A549 (cell line): ENCODE data around the gene OTOP2. TPM values are rescaled to one million over a fixed set of nuclear protein-coding genes. Genes with fewer than 3 reads are reported as not detected.

Source experiments
- ATAC-seq, 2 experiments: fragments of 200-7000 bp in 1 of 2; fragments of >200 bp in 1 of 2; cut with Nextera tagmentation in 1 of 2; cut with Tn5 transposase in 1 of 2; 3 replicates each; pipeline versions ENCODE4 v1.8.0 to v1.9.1; 2018 to 2020; ENCODE audit warnings: mild to moderate bottlenecking in 1 of 2, moderate library complexity in 1 of 2
- CTCF ChIA-PET: fragments of 300-600 bp; sonication (Branson Sonifier 250); formaldehyde crosslinking; extraction: SDS; loops from one replicate; lab custom pipeline; 2021; ENCODE audit warnings: antibody characterized with exemption, inconsistent platforms; lab: Yijun Ruan, JAX
- POLR2A ChIA-PET: fragments of 350-600 bp; formaldehyde crosslinking; extraction: SDS; loops from one replicate; lab custom pipeline; 2021; ENCODE audit warnings: antibody characterized with exemption, inconsistent platforms; lab: Yijun Ruan, JAX
- DNase-seq, 2 experiments: peaks; one replicate each; pipeline versions ENCODE4 v3.0.0 to v3.0.0-alpha.2; 2011 to 2016; ENCODE audit warnings: low read depth in 1 of 2, low spot score in 1 of 2
- FAIRE-seq: peaks from 2 replicates; lab custom pipeline; 2011; peaks lifted over from hg19 to GRCh38; lab: Jason Lieb, UNC
- H3K27ac ChIP-seq, 2 experiments: fragments of >200 bp; sonication (Bioruptor Twin); formaldehyde crosslinking; 3 replicates each; pipeline ENCODE4 v1.5.1; 2016 to 2017
- H3K4me1 ChIP-seq: fragments of >200 bp; sonication (Bioruptor Twin); formaldehyde crosslinking; 3 replicates; pipeline ENCODE4 v1.6.1; 2016
- H3K4me2 ChIP-seq: fragments of >200 bp; sonication (Bioruptor Twin); formaldehyde crosslinking; 3 replicates; pipeline ENCODE4 v1.6.1; 2016
- H3K4me3 ChIP-seq: fragments of >200 bp; sonication (Bioruptor Twin); formaldehyde crosslinking; 3 replicates; pipeline ENCODE4 v1.5.1; 2016
- H3K9me3 ChIP-seq: fragments of >200 bp; sonication (Bioruptor Twin); formaldehyde crosslinking; 3 replicates; pipeline ENCODE4 v1.6.1; 2016
- CEBPB ChIP-seq, 2 experiments: fragments of >200 bp in 1 of 2; sonication (Bioruptor Twin) in 1 of 2; formaldehyde crosslinking in 1 of 2; IDR thresholded peaks; 2 replicates each; pipeline ENCODE4 v1.6.1; 2012 to 2016
- EHMT2 ChIP-seq: fragments of 200-600 bp; sonication (generic); IDR thresholded peaks from 2 replicates; pipeline ENCODE4 v1.6.1; 2016; ENCODE audit warnings: antibody characterized with exemption, low read depth, mild to moderate bottlenecking, moderate library complexity
- ELK1 ChIP-seq: fragments of 150-350 bp; IDR thresholded peaks from 2 replicates; pipeline ENCODE4 v1.6.1; 2014; ENCODE audit warnings: low read depth, mild to moderate bottlenecking, low read length
- EP300 ChIP-seq, 2 experiments: fragments of >200 bp; sonication (Bioruptor Twin); formaldehyde crosslinking; IDR thresholded peaks; 2 replicates in 1 of 2; 3 replicates in 1 of 2; pipeline ENCODE4 v1.6.1; 2016 to 2017
- FOSB ChIP-seq: fragments of 250-450 bp; sonication (Bioruptor Pico); IDR thresholded peaks from 2 replicates; pipeline ENCODE4 v1.5.0; 2020; ENCODE audit warnings: mild to moderate bottlenecking, moderate library complexity
- HES2 ChIP-seq: fragments of >200 bp; sonication (Bioruptor Twin); formaldehyde crosslinking; IDR thresholded peaks from 2 replicates; pipeline ENCODE4 v1.6.1; 2016
- HEYL ChIP-seq: fragments of 250-450 bp; sonication (Bioruptor Pico); IDR thresholded peaks from 2 replicates; pipeline ENCODE4 v1.8.0; 2021; ENCODE audit warnings: mild to moderate bottlenecking, moderate library complexity
- HMGXB4 ChIP-seq: fragments of 250-450 bp; sonication (Bioruptor Pico); IDR thresholded peaks from 2 replicates; pipeline ENCODE4 v1.5.0; 2021; ENCODE audit warnings: mild to moderate bottlenecking, moderate library complexity, borderline replicate concordance
- HOXB5 ChIP-seq: fragments of 250-450 bp; sonication (Bioruptor Pico); IDR thresholded peaks from 2 replicates; pipeline ENCODE4 v1.5.0; 2020; ENCODE audit warnings: mild to moderate bottlenecking, moderate library complexity
- KDM5A ChIP-seq: fragments of 200-600 bp; sonication (generic); IDR thresholded peaks from 2 replicates; pipeline ENCODE4 v1.6.1; 2016; ENCODE audit warnings: antibody characterized with exemption, mild to moderate bottlenecking
- MYC ChIP-seq: IDR thresholded peaks from 2 replicates; pipeline ENCODE4 v1.6.1; 2012; ENCODE audit warnings: mild to moderate bottlenecking, inconsistent platforms, low read length, improper control_type of control experiment, borderline replicate concordance
- PHF8 ChIP-seq: fragments of 200-600 bp; sonication (generic); IDR thresholded peaks from 2 replicates; pipeline ENCODE4 v1.6.1; 2016; ENCODE audit warnings: low read depth, mild to moderate bottlenecking, antibody characterized with exemption, moderate library complexity, borderline replicate concordance
- RCOR1 ChIP-seq: fragments of 150-350 bp; IDR thresholded peaks from 2 replicates; pipeline ENCODE4 v1.6.1; 2014; ENCODE audit warnings: antibody characterized with exemption, low read length, low read depth
- RFX5 ChIP-seq: fragments of 450-650 bp; IDR thresholded peaks from 2 replicates; pipeline ENCODE4 v1.7.1; 2014; ENCODE audit warnings: antibody characterized with exemption, mild to moderate bottlenecking, moderate library complexity
- RNF2 ChIP-seq: fragments of 200-600 bp; sonication (generic); IDR thresholded peaks from 2 replicates; pipeline ENCODE4 v1.6.1; 2016; ENCODE audit warnings: low read depth, mild to moderate bottlenecking, antibody characterized with exemption, moderate library complexity, borderline replicate concordance
- ZC3H11A ChIP-seq: fragments of 450-650 bp; IDR thresholded peaks from 2 replicates; pipeline ENCODE4 v1.6.1; 2014; ENCODE audit warnings: antibody characterized with exemption, mild to moderate bottlenecking
- WGBS: methylation state at CpG from one replicate; pipeline ENCODE4 v1.1.6; 2017; ENCODE audit errors: missing lambda C conversion rate; 5-methylcytosine and 5-hydroxymethylcytosine counted together
- polyA plus RNA-seq, 4 experiments: library from polyadenylated mRNA; depleted of rRNA in 3 of 4; stranded (reverse); fragments of >200 nt; fragmentation: RNase III in 1 of 4; extraction: RNeasy Plus Mini Kit Qiagen cat#74134 plus additional on column Dnase treatment in 1 of 4; gene quantifications; 2 replicates in 3 of 4; 3 replicates in 1 of 4; pipeline ENCODE4 v1.2.3, GENCODE V29; 2011 to 2017

OTOP2 gene
- polyA plus RNA-seq, 2 of the 4 experiments (the other 2 are of a cell fraction), result 0.06 TPM; not detected in 1

GRCh38 chr17:74916136-74916850, 7.8 kb upstream of the OTOP2 start:
- FAIRE-seq, result no peak
- Histone ChIP-seq H3K27ac (no peak overlapping the region), H3K4me3 (no peak overlapping the region), H3K9me3 (no peaks in the 10 kb centered on the region), H3K4me2 (no peak overlapping the region), H3K4me1 (peaks cover 5% of the 10 kb centered on the region; the same call in 1 of the 3 replicates)
- ATAC-seq, result no peak
- ChIA-PET POLR2A (no interaction called here), CTCF (interaction anchor here (1.0 to 42.0 kb wide), 5 partner anchors 8 to 55 kb away, joined by 3 to 1448 read pairs (median 3); partner anchors contain the start of genes HID1 and OTOP2)
- DNase-seq, result no peak
- TF ChIP-seq HOXB5 (CRISPR knock-in tag) (no peak), HMGXB4 (CRISPR knock-in tag) (no peak)
- WGBS, result 72% methylated on average over 11 of the region's 13 CpGs

GRCh38 chr17:74916851-74917199, 7.2 kb upstream of the OTOP2 start:
- FAIRE-seq (no peak), DNase-seq (no peak), ATAC-seq (no peak)
- peaks cover 5% of the 10 kb centered on the region; the same call in 1 of the 3 replicates for H3K4me1 ChIP-seq
- no peak overlapping the region for H3K4me2 ChIP-seq
- no peak for TF ChIP-seq HMGXB4 (CRISPR knock-in tag)
- TF ChIP-seq HES2, result no peak
- TF ChIP-seq EHMT2, result no peak
- TF ChIP-seq KDM5A, result no peak
- no peak for TF ChIP-seq ELK1
- TF ChIP-seq ZC3H11A, result no peak
- TF ChIP-seq EP300 (IDR thresholded peaks at IDR 0.05), result no peak
- no peak for TF ChIP-seq CEBPB (IDR thresholded peaks at IDR 0.05)
- no peak for TF ChIP-seq PHF8
- no peak overlapping the region for H3K27ac ChIP-seq
- ChIA-PET POLR2A (no interaction called here), CTCF (interaction anchor here (0.9 to 42.0 kb wide), 6 partner anchors 9 to 85 kb away, joined by 3 to 1448 read pairs (median 4); partner anchors contain the start of gene HID1)
- WGBS, result 85% methylated on average over 11 of the region's 11 CpGs
- H3K9me3 ChIP-seq, result no peaks in the 10 kb centered on the region
- no peak overlapping the region for H3K4me3 ChIP-seq

GRCh38 chr17:74917430-74917829, 6.6 kb upstream of the OTOP2 start:
- no peaks in the 10 kb centered on the region for H3K9me3 ChIP-seq
- DNase-seq (no peak), FAIRE-seq (no peak), ATAC-seq (no peak)
- POLR2A ChIA-PET, result no interaction called here
- whole genome bisulfite sequencing, result 80% methylated on average over 10 of the region's 10 CpGs
- no peak overlapping the region for H3K4me3 ChIP-seq
- TF ChIP-seq MYC, result no peak
- TF ChIP-seq RCOR1, result no peak
- TF ChIP-seq ELK1, result no peak
- no peak for TF ChIP-seq RFX5
- TF ChIP-seq RNF2, result no peak
- no peak for TF ChIP-seq FOSB (CRISPR knock-in tag)
- no peak for TF ChIP-seq HEYL (CRISPR knock-in tag)
- H3K4me2 ChIP-seq, result no peak overlapping the region
- peaks cover 5% of the 10 kb centered on the region; the same call in 1 of the 3 replicates for H3K4me1 ChIP-seq
- CTCF ChIA-PET, result interaction anchor here (0.9 to 42.0 kb wide), 5 partner anchors 8 to 84 kb away, joined by 3 to 1448 read pairs (median 4); partner anchors contain the start of gene HID1
- no peak overlapping the region for H3K27ac ChIP-seq
